CD1c-positive myeloid dendritic cell (primary cell): ENCODE results near the gene CFP.
A peak's percentile ranks its signal among the peaks of the same experiment; 100 is the strongest.
"Not testable (repeated sequence)": the region's sequence is repeated elsewhere in the genome, so short reads cannot be mapped to it uniquely, and the experiment has no call there.

ENCODE experiments used
- DNase-seq: peaks from one replicate; pipeline ENCODE4 v3.0.0-alpha.2; 2016; ENCODE audit errors: extremely low spot score

CFP gene

GRCh38 chrX:47603125-47603524 is 26.6 kb downstream of the CFP start:
- not testable (repeated sequence) for DNase-seq

- no peak for DNase-seq
Measured at GRCh38 chrX:47597222-47597621, 32.5 kb downstream of the CFP start.

- DNase-seq: no peak
Measured at GRCh38 chrX:47596256-47596655, 33.5 kb downstream of the CFP start.

- DNase-seq: no peak
Measured at GRCh38 chrX:47595716-47596251, 33.9 kb downstream of the CFP start.

- DNase-seq: no peak
Measured at GRCh38 chrX:47593522-47593921, 36.2 kb downstream of the CFP start.

- DNase-seq: no peak
Measured at GRCh38 chrX:47590984-47591383, 38.7 kb downstream of the CFP start.

GRCh38 chrX:47587906-47588735 is 41.6 kb downstream of the CFP start:
- no peak for DNase-seq

GRCh38 chrX:47587091-47587891 is 42.4 kb downstream of the CFP start:
- no peak for DNase-seq

- DNase-seq: no peak
Measured at GRCh38 chrX:47586043-47586787, 43.5 kb downstream of the CFP start.

GRCh38 chrX:47585273-47585672 is 44.5 kb downstream of the CFP start:
- no peak for DNase-seq

- no peak for DNase-seq
Measured at GRCh38 chrX:47584714-47585113, 45.0 kb downstream of the CFP start.

GRCh38 chrX:47583240-47583861 is 46.4 kb downstream of the CFP start:
- DNase-seq: no peak

- DNase-seq: peak; percentile 91
Measured at GRCh38 chrX:47581731-47582647, 47.7 kb downstream of the CFP start, which contains the start of gene TIMP1. TSS of gene TIMP1 (plus strand) at chrX:47582436. CDS start at chrX:47583416, 980 bp downstream.

GRCh38 chrX:47579537-47579936 is 50.2 kb downstream of the CFP start:
- DNase-seq: peak; percentile 88

- peak; percentile 70 for DNase-seq
Measured at GRCh38 chrX:47578692-47579091, 51.0 kb downstream of the CFP start.

- no peak for DNase-seq
Measured at GRCh38 chrX:47577901-47578300, 51.8 kb downstream of the CFP start.

GRCh38 chrX:47577424-47577823 is 52.3 kb downstream of the CFP start:
- no peak for DNase-seq

- no peak for DNase-seq
Measured at GRCh38 chrX:47576021-47576898, 53.5 kb downstream of the CFP start.

- DNase-seq: no peak
Measured at GRCh38 chrX:47574547-47575301, 55.0 kb downstream of the CFP start.
